ENCODE measurements around the gene RLBP1.

RLBP1 gene

DNA sequence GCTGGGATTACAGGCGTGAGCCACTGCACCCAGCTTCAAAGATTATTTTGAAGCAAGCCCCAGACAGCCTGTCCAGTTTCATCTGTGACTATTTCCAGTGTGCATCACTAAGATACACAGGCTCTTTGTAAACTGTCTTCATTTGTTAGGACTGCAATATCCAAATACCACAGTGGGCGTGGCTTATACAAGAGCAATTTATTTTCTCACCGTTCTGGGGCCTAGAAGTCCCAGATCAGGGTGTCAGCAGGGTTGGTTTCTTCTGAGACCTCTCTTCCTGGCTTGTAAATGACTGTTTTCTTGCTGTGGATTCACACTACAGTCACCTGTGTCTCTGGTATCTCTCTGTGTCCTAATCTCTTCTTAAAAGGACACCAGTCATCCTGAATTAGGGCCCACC, 59.7 kb downstream of the RLBP1 start:
- no peaks in the 10 kb centered on the region for H3K36me3 ChIP-seq (ENCODE audit: control insufficient read depth, low read length)
- no peaks in the 10 kb centered on the region for H3F3A ChIP-seq (ENCODE audit: control insufficient read depth, insufficient read depth)
- H3K27ac ChIP-seq (ENCODE audit: low read depth, low read length) = no peak overlapping the region
- H3K4me1 ChIP-seq (ENCODE audit: control insufficient read depth, low read length) = no peaks in the 10 kb centered on the region
- no peaks in the 10 kb centered on the region for H3K27me3 ChIP-seq (ENCODE audit: control insufficient read depth, low read length)
- H3K79me2 ChIP-seq (ENCODE audit: control insufficient read depth, low read length) = no peaks in the 10 kb centered on the region
- H4K20me1 ChIP-seq (ENCODE audit: control insufficient read depth, insufficient read depth, low read depth, low read length) = no peaks in the 10 kb centered on the region
- H3K4me2 ChIP-seq (ENCODE audit: low read length) = no peak overlapping the region
- no peaks in the 10 kb centered on the region for H3K9me2 ChIP-seq (replicated peaks; ENCODE audit: control insufficient read depth, low read length)
- no peak overlapping the region for H3K4me3 ChIP-seq (ENCODE audit: low read length)
- TF ChIP-seq EZH2phosphoT487 (IDR thresholded peaks at IDR 0.05; ENCODE audit: borderline replicate concordance, low read length) = no peak
- no peak for TF ChIP-seq CTCF (IDR thresholded peaks at IDR 0.05; ENCODE audit: low read depth, low read length, poor library complexity, severe bottlenecking)
- no peaks in the 10 kb centered on the region for H3K9me3 ChIP-seq (ENCODE audit: control insufficient read depth, insufficient read depth, low read length)

Measured in DOHH2 (cell line).